Mesenchymal stem cell (in vitro differentiated cells and primary cell): Measurements from ENCODE around the gene TPBGL.

Source experiments
- DNase-seq: peaks from one replicate; pipeline ENCODE4 v3.0.0-alpha.2; 2013
- H2AFZ ChIP-seq: one replicate; pipeline ENCODE4 v1.6.1; 2013; ENCODE audit warnings: low read depth, mild to moderate bottlenecking, control low read depth, inconsistent platforms, low read length, moderate library complexity
- H2AK5ac ChIP-seq: 2 replicates; pipeline ENCODE4 v1.6.1; 2013; ENCODE audit warnings: low read length, moderate library complexity, mild to moderate bottlenecking, inconsistent platforms; ENCODE audit not compliant: severe bottlenecking
- H2BK120ac ChIP-seq: one replicate; pipeline ENCODE4 v1.6.1; 2013; ENCODE audit warnings: low read depth, mild to moderate bottlenecking, inconsistent platforms, low read length, moderate library complexity
- H2BK12ac ChIP-seq, 2 experiments: one replicate each; pipeline ENCODE4 v1.6.1; 2013; ENCODE audit warnings: inconsistent platforms in 2 of 2, low read length in 2 of 2, mild to moderate bottlenecking in 2 of 2, moderate library complexity in 2 of 2, control low read depth in 1 of 2
- H2BK15ac ChIP-seq: one replicate; pipeline ENCODE4 v1.6.1; 2013; ENCODE audit warnings: mild to moderate bottlenecking, low read depth, inconsistent platforms; ENCODE audit not compliant: poor library complexity, severe bottlenecking
- H2BK5ac ChIP-seq: 2 replicates; pipeline ENCODE4 v1.6.1; 2013; ENCODE audit warnings: low read depth, mild to moderate bottlenecking, low read length, control low read depth, inconsistent platforms; ENCODE audit not compliant: poor library complexity, severe bottlenecking
- H3K14ac ChIP-seq, 2 experiments: one replicate each; pipeline ENCODE4 v1.6.1; 2013; ENCODE audit warnings: inconsistent platforms in 2 of 2, low read length in 2 of 2, control low read depth in 1 of 2, mild to moderate bottlenecking in 1 of 2, moderate library complexity in 1 of 2
- H3K18ac ChIP-seq, 2 experiments: one replicate each; pipeline ENCODE4 v1.6.1; 2013; ENCODE audit warnings: inconsistent platforms in 2 of 2, low read length in 2 of 2, control low read depth in 1 of 2, low read depth in 1 of 2, mild to moderate bottlenecking in 1 of 2
- H3K23ac ChIP-seq, 2 experiments: one replicate each; pipeline ENCODE4 v1.6.1; 2013; ENCODE audit warnings: inconsistent platforms in 2 of 2, low read length in 2 of 2, mild to moderate bottlenecking in 2 of 2, moderate library complexity in 2 of 2, control low read depth in 1 of 2
- H3K27ac ChIP-seq: 2 replicates; pipeline ENCODE4 v1.5.1; 2013; ENCODE audit warnings: mild to moderate bottlenecking, moderate library complexity, low read length, control low read depth, inconsistent platforms; ENCODE audit not compliant: poor library complexity, severe bottlenecking
- H3K27me3 ChIP-seq, 2 experiments: 2 replicates each; pipeline versions ENCODE4 v1.6.1 to v1.7.0; 2013; ENCODE audit warnings: low read length in 2 of 2, mild to moderate bottlenecking in 2 of 2, moderate library complexity in 2 of 2, control low read depth in 1 of 2, inconsistent platforms in 1 of 2; ENCODE audit not compliant: control insufficient read depth in 1 of 2, insufficient read depth in 1 of 2
- H3K36me3 ChIP-seq, 2 experiments: 2 replicates each; pipeline versions ENCODE4 v1.6.1 to v1.7.0; 2013; ENCODE audit warnings: low read length in 2 of 2, control low read depth in 1 of 2, inconsistent platforms in 1 of 2, low read depth in 1 of 2, mild to moderate bottlenecking in 1 of 2; ENCODE audit not compliant: insufficient read depth in 2 of 2, control insufficient read depth in 1 of 2
- H3K4ac ChIP-seq, 2 experiments: one replicate each; pipeline ENCODE4 v1.6.1; 2013; ENCODE audit warnings: inconsistent platforms in 2 of 2, low read length in 2 of 2, mild to moderate bottlenecking in 2 of 2, moderate library complexity in 2 of 2, control low read depth in 1 of 2, low read depth in 1 of 2
- H3K4me1 ChIP-seq: 2 replicates; pipeline ENCODE4 v1.6.1; 2013; ENCODE audit warnings: low read depth, low read length, control low read depth; ENCODE audit not compliant: control insufficient read depth, insufficient read depth
- H3K4me2 ChIP-seq: 2 replicates; pipeline ENCODE4 v1.6.1; 2013; ENCODE audit warnings: low read length, mild to moderate bottlenecking, inconsistent platforms; ENCODE audit not compliant: poor library complexity, severe bottlenecking
- H3K4me3 ChIP-seq, 2 experiments: 2 replicates each; pipeline versions ENCODE4 v1.5.1 to v1.7.0; 2013; ENCODE audit warnings: low read length in 2 of 2, mild to moderate bottlenecking in 2 of 2, control low read depth in 1 of 2, low read depth in 1 of 2; ENCODE audit not compliant: insufficient read depth in 1 of 2
- H3K79me1 ChIP-seq: replicated peaks from 2 replicates; pipeline ENCODE4 v1.6.1; 2013; ENCODE audit warnings: mild to moderate bottlenecking, control low read depth, low read length, inconsistent platforms; ENCODE audit not compliant: poor library complexity, severe bottlenecking
- H3K9ac ChIP-seq: 2 replicates; pipeline ENCODE4 v1.7.0; 2013; ENCODE audit warnings: mild to moderate bottlenecking, low read length, moderate library complexity
- H3K9me3 ChIP-seq: 2 replicates; pipeline ENCODE4 v1.7.0; 2013; ENCODE audit warnings: mild to moderate bottlenecking, low read length; ENCODE audit not compliant: control insufficient read depth
- H4K8ac ChIP-seq: one replicate; pipeline ENCODE4 v1.6.1; 2013; ENCODE audit warnings: inconsistent platforms, mild to moderate bottlenecking, low read length, moderate library complexity
- H4K91ac ChIP-seq: one replicate; pipeline ENCODE4 v1.6.1; 2013; ENCODE audit warnings: mild to moderate bottlenecking, low read length, inconsistent platforms
- WGBS: methylation state at CpG from one replicate; pipeline ENCODE4 v1.1.7; 2013; ENCODE audit warnings: mixed read lengths; 5-methylcytosine and 5-hydroxymethylcytosine counted together

TPBGL gene

DNA sequence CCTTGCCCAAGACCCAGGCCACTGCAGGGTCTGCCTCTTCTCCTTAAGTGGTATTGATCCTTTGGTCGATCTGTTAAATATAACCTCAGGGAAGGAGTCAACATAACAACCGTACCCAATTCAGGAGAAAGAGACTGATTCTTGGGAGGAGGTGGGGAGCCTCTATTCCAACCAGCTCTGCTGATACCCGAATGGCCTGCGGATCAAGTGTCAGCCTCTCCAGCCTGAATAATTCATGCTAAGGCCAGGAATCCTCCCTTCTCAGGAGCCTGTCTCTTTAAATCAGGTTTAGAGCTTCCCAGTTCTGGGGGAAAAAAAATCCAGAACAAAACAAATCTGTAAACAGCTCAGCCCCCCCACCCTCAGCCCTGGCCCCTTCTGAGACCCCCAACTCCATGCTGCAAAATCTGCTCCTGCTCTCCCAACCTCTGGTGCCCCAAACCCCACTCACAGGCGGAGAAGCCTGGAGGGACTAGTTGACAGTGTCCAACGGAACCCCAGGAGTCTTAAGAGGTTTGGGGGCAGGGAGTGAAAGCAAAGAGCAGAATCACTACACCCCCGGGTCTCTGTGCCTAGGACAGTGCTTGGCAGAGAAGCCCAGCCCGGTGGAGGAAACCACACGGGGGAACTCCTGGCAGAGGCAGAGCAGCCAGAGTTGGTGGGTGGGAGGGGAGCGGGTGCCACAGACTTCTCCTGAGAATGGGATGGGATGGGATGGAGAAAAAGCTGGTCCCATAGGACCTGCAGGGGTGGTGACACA is 863 bp upstream of the TPBGL start:
- H3K23ac ChIP-seq: no peak overlapping the region
- H3K27me3 ChIP-seq: peaks cover 76 to 81% of the 10 kb centered on the region in 2 experiments
- no peak overlapping the region for H2AK5ac ChIP-seq
- no peak overlapping the region for H2BK15ac ChIP-seq
- no peaks in the 10 kb centered on the region for H3K79me1 ChIP-seq
- no peak overlapping the region for H3K27ac ChIP-seq
- H2AFZ ChIP-seq: no peak overlapping the region
- no peak overlapping the region for H3K4ac ChIP-seq
- H3K14ac ChIP-seq: no peak overlapping the region
- no peak for DNase-seq
- H3K9me3 ChIP-seq: no peaks in the 10 kb centered on the region
- H2BK12ac ChIP-seq: no peak overlapping the region
- WGBS: 71% methylated on average over 10 of the region's 10 CpGs
- H4K91ac ChIP-seq: no peak overlapping the region
- H4K8ac ChIP-seq: no peak overlapping the region
- peaks cover 16% of the 10 kb centered on the region for H3K4me1 ChIP-seq
- H2BK120ac ChIP-seq: no peak overlapping the region
- no peak overlapping the region for H2BK5ac ChIP-seq
- H3K9ac ChIP-seq: no peak overlapping the region
- H3K4me3 ChIP-seq: no peak overlapping the region
- peaks cover 0 to 4% of the 10 kb centered on the region in 2 experiments for H3K36me3 ChIP-seq
- H3K4me2 ChIP-seq: no peak overlapping the region
- no peak overlapping the region for H3K18ac ChIP-seq

DNA sequence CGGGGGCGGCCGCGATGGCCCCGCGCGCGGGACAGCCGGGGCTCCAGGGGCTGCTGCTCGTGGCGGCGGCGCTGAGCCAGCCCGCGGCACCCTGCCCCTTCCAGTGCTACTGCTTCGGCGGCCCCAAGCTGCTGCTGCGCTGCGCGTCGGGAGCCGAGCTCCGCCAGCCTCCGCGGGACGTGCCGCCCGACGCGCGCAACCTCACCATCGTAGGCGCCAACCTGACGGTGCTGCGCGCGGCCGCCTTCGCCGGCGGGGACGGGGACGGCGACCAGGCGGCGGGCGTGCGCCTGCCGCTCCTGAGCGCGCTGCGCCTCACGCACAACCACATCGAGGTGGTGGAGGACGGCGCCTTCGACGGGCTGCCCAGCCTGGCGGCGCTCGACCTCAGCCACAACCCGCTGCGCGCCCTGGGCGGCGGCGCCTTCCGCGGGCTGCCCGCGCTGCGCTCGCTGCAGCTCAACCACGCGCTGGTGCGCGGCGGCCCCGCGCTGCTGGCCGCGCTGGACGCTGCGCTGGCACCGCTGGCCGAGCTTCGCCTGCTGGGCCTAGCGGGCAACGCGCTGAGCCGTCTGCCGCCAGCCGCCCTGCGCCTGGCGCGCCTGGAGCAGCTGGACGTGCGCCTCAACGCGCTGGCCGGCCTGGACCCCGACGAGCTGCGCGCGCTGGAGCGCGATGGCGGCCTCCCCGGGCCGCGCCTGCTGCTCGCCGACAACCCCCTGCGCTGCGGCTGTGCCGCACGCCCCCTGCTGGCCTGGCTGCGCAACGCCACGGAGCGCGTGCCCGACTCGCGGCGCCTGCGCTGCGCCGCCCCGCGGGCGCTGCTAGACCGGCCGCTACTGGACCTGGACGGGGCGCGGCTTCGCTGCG is 697 bp downstream of the TPBGL start:
- H3K27me3 ChIP-seq: peaks cover 80 to 83% of the 10 kb centered on the region in 2 experiments
- H3K23ac ChIP-seq: peak overlapping the region in 1 of 2 experiments; percentile 70
- no peak overlapping the region for H3K4ac ChIP-seq
- no peak overlapping the region for H4K91ac ChIP-seq
- peak overlapping the region; percentile 96 for H3K4me2 ChIP-seq
- H3K9me3 ChIP-seq: no peaks in the 10 kb centered on the region
- no peak overlapping the region for H2BK15ac ChIP-seq
- H3K4me1 ChIP-seq: peaks cover 16% of the 10 kb centered on the region
- WGBS: under 1% methylated on average over 75 of the region's 140 CpGs
- no peak overlapping the region for H2BK5ac ChIP-seq
- H2BK12ac ChIP-seq: no peak overlapping the region
- peak overlapping the region; percentile 60 for H3K9ac ChIP-seq
- H3K4me3 ChIP-seq: peak overlapping the region; percentile 61 to 74
- H4K8ac ChIP-seq: peak overlapping the region; percentile 55
- peak overlapping the region; percentile 90 for H2AFZ ChIP-seq
- H3K36me3 ChIP-seq: peaks cover 0 to 4% of the 10 kb centered on the region in 2 experiments
- H3K27ac ChIP-seq: no peak overlapping the region
- no peak overlapping the region for H2BK120ac ChIP-seq
- peak; percentile 79 for DNase-seq
- H3K18ac ChIP-seq: peak overlapping the region in 1 of 2 experiments; percentile 31
- no peak overlapping the region for H2AK5ac ChIP-seq
- peak overlapping the region in 1 of 2 experiments; percentile 32 for H3K14ac ChIP-seq
- H3K79me1 ChIP-seq: no peaks in the 10 kb centered on the region

DNA sequence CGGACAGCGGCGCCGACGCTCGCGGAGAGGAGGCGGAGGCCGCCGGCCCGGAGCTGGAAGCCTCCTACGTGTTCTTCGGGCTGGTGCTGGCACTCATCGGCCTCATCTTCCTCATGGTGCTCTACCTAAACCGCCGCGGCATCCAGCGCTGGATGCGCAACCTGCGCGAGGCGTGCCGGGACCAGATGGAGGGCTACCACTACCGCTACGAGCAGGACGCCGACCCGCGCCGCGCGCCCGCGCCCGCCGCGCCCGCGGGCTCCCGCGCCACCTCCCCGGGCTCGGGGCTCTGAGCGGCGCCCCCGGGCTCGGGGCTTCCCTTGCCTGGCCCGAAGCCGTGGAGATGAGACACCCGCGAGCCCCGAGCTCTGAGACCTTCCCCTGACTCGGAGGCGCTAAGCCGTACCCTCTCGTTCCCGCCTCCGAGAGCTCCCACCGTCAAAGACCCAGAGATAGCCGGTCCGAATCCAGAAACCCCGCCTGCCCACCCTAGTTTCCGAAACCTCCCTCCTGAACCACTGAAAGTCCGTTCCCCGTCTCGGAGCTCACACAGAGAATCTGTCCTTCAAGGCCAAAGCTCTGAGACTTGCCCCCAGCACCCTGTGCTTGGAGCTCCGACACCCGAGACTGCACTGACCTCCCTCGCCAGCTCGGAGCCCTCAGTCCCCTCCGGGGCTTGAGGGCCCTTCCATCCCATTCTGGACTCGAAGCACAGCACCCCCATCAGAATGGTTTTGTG is 1.5 kb downstream of the TPBGL start:
- H3K4me1 ChIP-seq: peaks cover 16% of the 10 kb centered on the region
- 12% methylated on average over 68 of the region's 72 CpGs for WGBS
- H3K18ac ChIP-seq: peak overlapping the region; percentile 25 to 29
- no peak overlapping the region for H2BK5ac ChIP-seq
- H3K36me3 ChIP-seq: peaks cover 0 to 4% of the 10 kb centered on the region in 2 experiments
- peak overlapping the region; percentile 60 for H3K9ac ChIP-seq
- H2AFZ ChIP-seq: peak overlapping the region; percentile 83
- H2BK120ac ChIP-seq: no peak overlapping the region
- no peak overlapping the region for H3K4ac ChIP-seq
- DNase-seq: no peak
- no peaks in the 10 kb centered on the region for H3K9me3 ChIP-seq
- no peak overlapping the region for H3K14ac ChIP-seq
- peak overlapping the region; percentile 79 for H4K8ac ChIP-seq
- H2BK12ac ChIP-seq: no peak overlapping the region
- H3K27ac ChIP-seq: no peak overlapping the region
- no peak overlapping the region for H2AK5ac ChIP-seq
- no peak overlapping the region for H4K91ac ChIP-seq
- peaks cover 77 to 86% of the 10 kb centered on the region in 2 experiments for H3K27me3 ChIP-seq
- H3K4me2 ChIP-seq: peak overlapping the region; percentile 96
- H3K23ac ChIP-seq: peak overlapping the region; percentile 20 to 34
- H3K4me3 ChIP-seq: peak overlapping the region; percentile 50 to 74
- no peak overlapping the region for H2BK15ac ChIP-seq
- no peaks in the 10 kb centered on the region for H3K79me1 ChIP-seq
